ENCODE results near the gene TMEM132C. TPM values are rescaled to one million over a fixed set of nuclear protein-coding genes. Genes with fewer than 3 reads are reported as not detected.

Gene TMEM132C
- polyA plus RNA-seq, 1 donor, result 1.3 TPM

DNA sequence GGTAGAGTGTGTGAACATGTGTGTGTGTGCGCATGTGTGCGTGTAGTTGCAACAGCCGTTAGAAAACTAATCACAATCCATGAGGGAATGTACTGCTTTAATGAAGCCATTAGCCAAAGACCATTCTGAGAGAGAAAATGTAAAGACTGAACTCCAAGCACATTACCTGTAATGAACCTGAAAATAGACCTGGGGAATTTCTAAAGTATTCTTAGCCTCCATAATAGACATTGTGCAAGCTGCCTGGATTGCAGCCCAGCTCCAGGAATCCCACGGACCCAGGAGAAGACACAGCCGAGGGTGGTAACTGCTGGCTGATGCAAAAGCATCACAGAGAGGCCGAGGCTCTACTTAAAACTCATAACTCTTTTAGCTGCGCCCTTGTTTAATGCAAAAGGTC, 400.2 kb downstream of the TMEM132C start:
- H3K27me3 ChIP-seq (ENCODE audit: control insufficient read depth, insufficient read depth, low read length), result no peaks in the 10 kb centered on the region
- H3K4me1 ChIP-seq (ENCODE audit: control insufficient read depth, insufficient read depth, low read length), result no peaks in the 10 kb centered on the region
- whole genome bisulfite sequencing (ENCODE audit: insufficient coverage, low lambda C conversion rate), result no CpG with 5 or more reads among the region's 7 CpGs
- peaks cover 11% of the 10 kb centered on the region for H3K9me3 ChIP-seq (ENCODE audit: control insufficient read depth, low read depth, low read length)
- DNase-seq, result no peak
- H3K27ac ChIP-seq (ENCODE audit: low read length), result no peak overlapping the region
- H3K36me3 ChIP-seq (ENCODE audit: control insufficient read depth, insufficient read depth, low read length), result no peaks in the 10 kb centered on the region
- no peak overlapping the region for H3K4me3 ChIP-seq (ENCODE audit: low read length)

DNA sequence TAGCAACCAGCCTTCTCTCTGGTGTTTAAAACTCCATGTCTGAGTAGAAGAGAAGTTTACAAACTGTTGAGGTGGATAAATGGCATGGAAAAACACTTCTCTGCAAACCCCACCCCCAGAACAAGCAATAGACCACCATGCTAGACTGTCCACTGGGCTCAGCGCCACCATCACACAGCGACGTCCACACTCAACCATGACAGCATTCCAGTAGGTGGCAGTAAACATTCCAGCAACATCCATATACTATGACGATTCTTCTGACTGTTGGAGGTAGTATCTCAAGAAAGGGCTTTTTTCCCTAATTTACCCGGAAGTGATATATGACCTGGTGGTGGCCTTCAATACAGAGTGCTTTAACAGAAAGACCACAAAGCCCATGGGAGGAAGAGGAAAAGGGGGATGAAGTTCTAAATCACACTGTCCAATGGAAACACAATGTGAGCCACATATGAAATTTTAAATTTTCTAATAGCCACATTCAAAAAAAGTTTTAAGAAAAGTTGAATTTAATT, 404.6 kb downstream of the TMEM132C start:
- no peaks in the 10 kb centered on the region for H3K27me3 ChIP-seq (ENCODE audit: control insufficient read depth, insufficient read depth, low read length)
- H3K4me1 ChIP-seq (ENCODE audit: control insufficient read depth, insufficient read depth, low read length), result no peaks in the 10 kb centered on the region
- H3K36me3 ChIP-seq (ENCODE audit: control insufficient read depth, insufficient read depth, low read length), result no peaks in the 10 kb centered on the region
- H3K9me3 ChIP-seq (ENCODE audit: control insufficient read depth, low read depth, low read length), result no peaks in the 10 kb centered on the region
- WGBS (ENCODE audit: insufficient coverage, low lambda C conversion rate), result no CpG with 5 or more reads among the region's 5 CpGs
- DNase-seq, result no peak
- H3K27ac ChIP-seq (ENCODE audit: low read length), result no peak overlapping the region
- no peak overlapping the region for H3K4me3 ChIP-seq (ENCODE audit: low read length)

DNA sequence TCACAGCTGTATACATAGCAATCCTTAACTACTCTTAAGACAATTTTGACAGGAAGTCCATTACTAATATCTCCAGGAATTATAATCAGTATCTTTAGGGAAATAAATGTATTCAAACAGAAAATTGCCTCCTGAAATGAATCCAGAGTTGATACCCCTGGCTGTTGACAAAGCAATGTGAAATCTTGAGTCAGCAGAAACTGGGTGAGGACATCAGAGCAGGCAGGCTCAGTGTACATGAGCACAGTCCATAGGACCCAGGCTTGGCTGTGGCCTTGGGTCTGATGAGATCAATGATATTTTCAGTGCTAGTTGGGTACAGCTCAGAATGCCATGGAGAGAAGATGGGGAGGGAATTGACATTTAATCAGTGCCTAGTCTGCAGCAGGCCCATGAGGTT, 405.5 kb downstream of the TMEM132C start:
- H3K4me3 ChIP-seq (ENCODE audit: low read length), result no peak overlapping the region
- no peak overlapping the region for H3K27ac ChIP-seq (ENCODE audit: low read length)
- no peaks in the 10 kb centered on the region for H3K36me3 ChIP-seq (ENCODE audit: control insufficient read depth, insufficient read depth, low read length)
- H3K4me1 ChIP-seq (ENCODE audit: control insufficient read depth, insufficient read depth, low read length), result no peaks in the 10 kb centered on the region
- H3K9me3 ChIP-seq (ENCODE audit: control insufficient read depth, low read depth, low read length), result no peaks in the 10 kb centered on the region
- no peak for DNase-seq
- H3K27me3 ChIP-seq (ENCODE audit: control insufficient read depth, insufficient read depth, low read length), result no peaks in the 10 kb centered on the region

DNA sequence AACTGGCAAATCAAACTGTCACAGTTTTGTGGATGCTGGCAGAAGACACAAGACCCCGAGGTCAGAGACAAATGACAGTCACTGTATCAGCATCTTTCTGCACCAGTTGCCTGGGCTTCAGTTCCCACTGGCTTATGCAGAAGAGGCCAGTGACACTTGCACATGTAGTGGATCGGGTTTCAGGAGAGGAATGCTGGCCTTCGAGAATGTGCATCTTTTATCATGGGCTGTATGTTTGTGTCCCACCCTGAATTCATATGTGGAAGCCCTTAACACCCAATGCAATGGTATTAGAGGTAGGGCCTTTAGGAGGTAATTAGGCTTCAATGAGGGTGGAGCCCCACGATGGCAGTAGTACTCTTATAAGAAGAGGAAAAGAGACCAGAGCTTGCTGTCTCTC, 405.9 kb downstream of the TMEM132C start:
- DNase-seq, result no peak
- Histone ChIP-seq H3K36me3 (ENCODE audit: control insufficient read depth, insufficient read depth, low read length) (no peaks in the 10 kb centered on the region), H3K27ac (ENCODE audit: low read length) (no peak overlapping the region), H3K9me3 (ENCODE audit: control insufficient read depth, low read depth, low read length) (no peaks in the 10 kb centered on the region), H3K27me3 (ENCODE audit: control insufficient read depth, insufficient read depth, low read length) (no peaks in the 10 kb centered on the region), H3K4me3 (ENCODE audit: low read length) (no peak overlapping the region), H3K4me1 (ENCODE audit: control insufficient read depth, insufficient read depth, low read length) (no peaks in the 10 kb centered on the region)
- WGBS (ENCODE audit: insufficient coverage, low lambda C conversion rate), result no CpG with 5 or more reads among the region's 4 CpGs

DNA sequence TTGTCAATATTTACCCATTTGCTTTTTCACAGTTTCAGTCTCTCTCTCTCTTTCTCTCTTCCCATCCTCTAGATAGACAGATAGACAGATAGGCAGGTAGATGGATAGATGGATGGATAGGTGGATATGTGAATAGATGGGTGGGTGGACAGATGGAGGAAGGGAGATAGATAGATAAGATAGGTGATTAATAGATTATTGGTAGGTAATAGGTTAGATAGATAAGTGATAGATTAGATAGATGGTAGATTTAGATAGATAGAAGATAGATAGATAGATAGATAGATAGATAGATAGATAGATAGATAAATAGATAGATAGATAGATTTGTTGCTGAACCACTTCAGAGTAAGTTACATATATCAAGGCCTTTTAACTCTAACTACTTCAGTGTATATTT, 408.6 kb downstream of the TMEM132C start:
- H3K9me3 ChIP-seq (ENCODE audit: control insufficient read depth, low read depth, low read length), result no peaks in the 10 kb centered on the region
- no peak for DNase-seq
- no peaks in the 10 kb centered on the region for H3K36me3 ChIP-seq (ENCODE audit: control insufficient read depth, insufficient read depth, low read length)
- no peak overlapping the region for H3K27ac ChIP-seq (ENCODE audit: low read length)
- no peak overlapping the region for H3K4me3 ChIP-seq (ENCODE audit: low read length)
- H3K4me1 ChIP-seq (ENCODE audit: control insufficient read depth, insufficient read depth, low read length), result no peaks in the 10 kb centered on the region
- H3K27me3 ChIP-seq (ENCODE audit: control insufficient read depth, insufficient read depth, low read length), result no peaks in the 10 kb centered on the region

DNA sequence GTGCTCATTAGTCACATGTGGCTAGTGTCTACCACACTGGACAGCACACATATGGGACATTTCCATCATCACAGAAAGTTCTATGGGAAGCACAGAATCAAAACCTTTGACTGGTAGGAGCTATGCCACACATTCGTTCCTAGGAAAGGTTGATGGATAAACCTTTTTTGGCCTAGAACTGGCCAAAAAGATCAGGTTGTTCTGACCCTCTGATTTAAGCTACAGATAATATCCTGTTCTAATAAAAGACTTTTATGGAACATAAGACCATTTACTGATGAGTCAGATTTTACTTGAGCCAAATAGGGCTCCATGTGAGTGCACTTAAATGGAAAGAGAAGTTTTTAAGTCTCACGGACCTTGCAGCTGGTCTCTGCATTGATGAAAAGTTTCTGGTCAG, 413.6 kb downstream of the TMEM132C start:
- DNase-seq, result no peak
- no CpG with 5 or more reads among the region's 2 CpGs for WGBS (ENCODE audit: insufficient coverage, low lambda C conversion rate)
- no peaks in the 10 kb centered on the region for H3K9me3 ChIP-seq (ENCODE audit: control insufficient read depth, low read depth, low read length)
- H3K4me3 ChIP-seq (ENCODE audit: low read length), result no peak overlapping the region
- H3K36me3 ChIP-seq (ENCODE audit: control insufficient read depth, insufficient read depth, low read length), result no peaks in the 10 kb centered on the region
- no peaks in the 10 kb centered on the region for H3K27me3 ChIP-seq (ENCODE audit: control insufficient read depth, insufficient read depth, low read length)
- no peak overlapping the region for H3K27ac ChIP-seq (ENCODE audit: low read length)
- no peaks in the 10 kb centered on the region for H3K4me1 ChIP-seq (ENCODE audit: control insufficient read depth, insufficient read depth, low read length)

DNA sequence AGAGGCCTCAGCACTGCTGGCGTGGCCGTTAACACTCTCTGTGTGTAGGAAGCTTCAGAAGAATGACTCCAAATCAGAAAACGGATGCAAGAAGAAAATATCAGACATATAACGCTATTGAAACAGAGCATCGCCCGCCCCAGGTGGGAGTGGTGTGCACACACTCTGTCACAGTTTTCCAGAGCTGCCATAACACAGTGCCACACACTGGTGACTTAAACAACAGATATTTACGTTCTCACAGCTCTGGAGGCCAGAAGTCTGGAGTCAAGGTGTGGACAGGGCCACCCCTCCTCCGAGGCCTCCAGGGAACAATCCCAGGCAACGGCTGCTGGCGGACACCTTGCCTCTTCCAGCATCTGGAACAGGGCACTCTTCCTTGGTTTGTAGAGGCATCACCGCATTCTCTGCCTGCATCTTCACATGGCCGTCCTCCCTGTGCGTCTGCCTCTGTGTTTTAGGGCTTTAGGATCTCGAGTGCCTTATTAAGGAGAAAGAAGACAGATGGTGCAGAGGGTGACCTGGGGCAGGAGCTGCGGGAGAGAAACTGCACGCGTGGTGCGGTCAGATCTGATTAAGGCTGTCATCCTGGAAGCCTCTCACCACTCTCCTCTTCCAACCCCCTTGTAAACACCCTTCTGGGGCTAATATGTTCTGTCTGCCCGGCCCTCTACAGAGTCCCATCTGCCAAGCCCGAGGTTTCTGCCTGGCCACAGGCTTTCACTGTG, 415.7 kb downstream of the TMEM132C start:
- 100% methylated on average over 1 of the region's 20 CpGs for WGBS (ENCODE audit: insufficient coverage, low lambda C conversion rate)
- Histone ChIP-seq H3K27ac (ENCODE audit: low read length) (no peak overlapping the region), H3K4me1 (ENCODE audit: control insufficient read depth, insufficient read depth, low read length) (no peaks in the 10 kb centered on the region), H3K9me3 (ENCODE audit: control insufficient read depth, low read depth, low read length) (no peaks in the 10 kb centered on the region), H3K36me3 (ENCODE audit: control insufficient read depth, insufficient read depth, low read length) (no peaks in the 10 kb centered on the region), H3K4me3 (ENCODE audit: low read length) (no peak overlapping the region), H3K27me3 (ENCODE audit: control insufficient read depth, insufficient read depth, low read length) (no peaks in the 10 kb centered on the region)
- DNase-seq, result no peak

DNA sequence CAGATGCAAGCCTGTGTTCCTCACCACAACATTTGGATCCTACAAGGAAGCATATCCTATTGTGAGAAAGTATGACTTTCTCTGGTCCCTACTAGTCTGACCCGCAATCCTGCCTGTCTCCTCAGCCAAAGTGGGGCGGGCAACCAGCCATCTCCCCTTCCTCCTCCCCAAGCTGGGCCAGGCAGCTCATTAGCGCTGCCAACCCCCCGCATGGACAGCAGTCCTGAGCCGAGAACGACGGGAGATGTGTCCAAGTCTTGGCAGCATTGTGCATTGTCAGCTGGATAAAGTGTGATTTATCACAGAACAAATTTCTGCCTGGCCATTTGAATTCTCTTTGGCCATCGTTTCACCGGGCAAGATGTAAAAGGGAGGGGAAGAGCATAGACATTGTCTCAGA, 417.4 kb downstream of the TMEM132C start:
- no peaks in the 10 kb centered on the region for H3K36me3 ChIP-seq (ENCODE audit: control insufficient read depth, insufficient read depth, low read length)
- no peaks in the 10 kb centered on the region for H3K9me3 ChIP-seq (ENCODE audit: control insufficient read depth, low read depth, low read length)
- no peak for DNase-seq
- 100% methylated on average over 2 of the region's 9 CpGs for WGBS (ENCODE audit: insufficient coverage, low lambda C conversion rate)
- no peaks in the 10 kb centered on the region for H3K27me3 ChIP-seq (ENCODE audit: control insufficient read depth, insufficient read depth, low read length)
- no peak overlapping the region for H3K27ac ChIP-seq (ENCODE audit: low read length)
- no peaks in the 10 kb centered on the region for H3K4me1 ChIP-seq (ENCODE audit: control insufficient read depth, insufficient read depth, low read length)
- H3K4me3 ChIP-seq (ENCODE audit: low read length), result no peak overlapping the region

DNA sequence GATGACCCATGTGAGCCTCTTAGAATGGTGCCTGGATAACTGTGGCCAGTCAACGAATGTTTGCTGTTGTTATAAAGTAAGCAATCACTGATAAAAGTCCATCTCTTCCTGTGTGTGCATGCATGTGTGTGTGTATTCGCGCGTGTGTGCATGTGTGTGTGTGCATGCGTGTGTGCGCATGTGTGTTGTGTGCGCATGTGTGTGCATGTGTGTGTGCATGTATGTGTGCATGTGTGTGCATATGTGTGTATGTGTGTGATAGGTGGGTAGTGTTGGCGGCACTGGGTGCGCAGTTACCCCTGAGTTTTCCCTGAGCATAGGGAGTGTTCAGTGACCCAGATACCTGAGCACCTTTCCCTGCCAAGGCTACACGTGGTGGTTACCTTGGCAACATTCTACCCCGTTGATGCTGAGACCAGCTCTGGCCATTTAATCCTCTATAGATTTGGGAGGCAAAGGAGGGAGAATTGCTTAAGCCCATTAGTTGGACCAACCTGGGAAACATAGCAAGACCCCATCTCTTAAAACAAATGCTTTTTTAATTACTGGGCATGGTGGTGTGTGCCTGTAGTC, 419.0 kb downstream of the TMEM132C start:
- H3K9me3 ChIP-seq (ENCODE audit: control insufficient read depth, low read depth, low read length), result no peaks in the 10 kb centered on the region
- no peak overlapping the region for H3K27ac ChIP-seq (ENCODE audit: low read length)
- H3K27me3 ChIP-seq (ENCODE audit: control insufficient read depth, insufficient read depth, low read length), result no peaks in the 10 kb centered on the region
- no CpG with 5 or more reads among the region's 11 CpGs for WGBS (ENCODE audit: insufficient coverage, low lambda C conversion rate)
- DNase-seq, result no peak
- H3K36me3 ChIP-seq (ENCODE audit: control insufficient read depth, insufficient read depth, low read length), result no peaks in the 10 kb centered on the region
- H3K4me3 ChIP-seq (ENCODE audit: low read length), result no peak overlapping the region
- no peaks in the 10 kb centered on the region for H3K4me1 ChIP-seq (ENCODE audit: control insufficient read depth, insufficient read depth, low read length)

DNA sequence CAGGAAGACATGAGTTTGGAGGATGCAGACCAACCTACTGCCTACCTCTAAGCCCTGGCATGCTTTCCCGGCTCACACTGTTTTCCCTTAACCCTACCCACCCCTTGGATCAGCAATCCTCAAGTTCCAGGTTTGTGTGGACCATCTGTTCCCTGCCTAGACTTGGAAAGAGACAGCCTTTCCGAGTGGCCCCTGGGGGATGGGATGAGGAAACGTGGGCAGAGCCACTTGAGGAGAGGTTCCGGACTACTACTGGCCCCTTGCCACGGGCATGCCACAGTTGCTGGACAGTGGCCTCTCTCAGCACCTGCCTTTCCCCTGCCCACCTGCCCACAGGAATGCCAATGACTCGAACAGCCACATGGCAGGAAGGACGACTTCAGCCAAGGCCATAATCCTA, 420.9 kb downstream of the TMEM132C start:
- H3K36me3 ChIP-seq (ENCODE audit: control insufficient read depth, insufficient read depth, low read length), result no peaks in the 10 kb centered on the region
- H3K4me3 ChIP-seq (ENCODE audit: low read length), result no peak overlapping the region
- H3K27me3 ChIP-seq (ENCODE audit: control insufficient read depth, insufficient read depth, low read length), result no peaks in the 10 kb centered on the region
- H3K9me3 ChIP-seq (ENCODE audit: control insufficient read depth, low read depth, low read length), result no peaks in the 10 kb centered on the region
- no peak overlapping the region for H3K27ac ChIP-seq (ENCODE audit: low read length)
- DNase-seq, result no peak
- no peaks in the 10 kb centered on the region for H3K4me1 ChIP-seq (ENCODE audit: control insufficient read depth, insufficient read depth, low read length)
- no CpG with 5 or more reads among the region's 7 CpGs for WGBS (ENCODE audit: insufficient coverage, low lambda C conversion rate)

DNA sequence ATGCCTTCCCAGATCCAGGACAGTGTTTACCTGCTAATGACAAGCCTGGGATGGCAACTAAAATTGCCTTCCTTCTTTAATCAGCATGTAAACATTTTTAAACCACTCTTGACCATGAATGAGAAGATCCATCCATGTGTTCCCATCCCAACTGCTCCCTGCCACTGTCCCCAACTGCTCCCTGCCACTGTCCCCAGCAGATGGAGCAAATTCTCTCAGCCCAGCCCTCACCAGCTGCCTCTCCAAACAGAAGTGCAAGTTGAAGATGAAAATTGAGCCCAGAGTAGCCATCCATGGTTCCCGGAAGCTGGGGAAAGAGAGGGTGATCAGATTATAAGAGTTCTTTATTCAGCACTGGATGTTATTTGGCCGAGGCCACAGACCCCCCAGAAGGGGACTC, 423.7 kb downstream of the TMEM132C start:
- Histone ChIP-seq H3K4me1 (ENCODE audit: control insufficient read depth, insufficient read depth, low read length) (no peaks in the 10 kb centered on the region), H3K27me3 (ENCODE audit: control insufficient read depth, insufficient read depth, low read length) (no peaks in the 10 kb centered on the region), H3K36me3 (ENCODE audit: control insufficient read depth, insufficient read depth, low read length) (no peaks in the 10 kb centered on the region), H3K4me3 (ENCODE audit: low read length) (no peak overlapping the region), H3K9me3 (ENCODE audit: control insufficient read depth, low read depth, low read length) (no peaks in the 10 kb centered on the region), H3K27ac (ENCODE audit: low read length) (no peak overlapping the region)
- no peak for DNase-seq
- 100% methylated on average over 1 of the region's 2 CpGs for WGBS (ENCODE audit: insufficient coverage, low lambda C conversion rate)

All from large intestine (tissue), 3 donors.